Measurements from ENCODE around the gene FDXACB1.

Gene FDXACB1

DNA sequence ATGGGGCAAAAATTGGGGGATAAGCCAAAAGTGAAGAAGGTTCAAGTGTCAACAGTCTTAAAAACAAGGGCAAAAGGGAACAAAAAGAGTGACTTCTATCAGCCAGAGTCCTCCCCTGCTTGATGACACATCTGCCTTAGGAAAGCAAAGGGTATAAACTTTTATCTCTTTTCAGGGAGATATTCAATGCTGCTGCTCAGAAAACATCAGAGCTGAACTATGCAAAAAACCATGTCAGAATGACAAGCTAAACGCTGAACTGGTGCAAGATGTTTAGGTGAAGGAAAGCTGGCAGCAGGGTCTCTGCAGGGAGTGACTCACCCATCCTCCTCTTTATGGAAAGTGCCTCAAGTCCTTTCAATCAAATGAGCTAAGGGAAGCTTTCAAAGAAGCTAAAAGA lies 32.3 kb downstream of the FDXACB1 start:
- in situ Hi-C loops (cut with MboI; ENCODE audit: low sequenced_read_pairs) = no loop called here

DNA sequence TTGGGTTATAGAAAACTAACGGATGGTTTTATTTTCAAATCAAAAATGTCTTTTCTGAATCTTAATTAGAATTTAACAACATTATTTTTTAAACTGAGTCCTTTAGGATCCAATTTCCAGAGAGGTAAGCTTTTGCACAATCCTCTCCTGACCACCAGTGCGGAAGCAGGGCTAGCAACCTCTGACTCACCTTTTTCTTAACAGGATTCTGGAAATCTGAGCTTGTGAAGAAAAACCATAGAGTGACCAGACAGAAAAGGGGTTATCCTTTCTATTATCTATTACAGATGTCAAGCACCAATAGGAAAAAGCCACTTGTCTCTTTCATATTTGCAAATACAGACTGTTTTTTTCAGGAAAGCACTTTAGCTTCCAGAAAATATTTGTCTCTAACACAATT lies 32.9 kb downstream of the FDXACB1 start:
- in situ Hi-C loops (cut with MboI; ENCODE audit: low sequenced_read_pairs) = no loop called here

DNA sequence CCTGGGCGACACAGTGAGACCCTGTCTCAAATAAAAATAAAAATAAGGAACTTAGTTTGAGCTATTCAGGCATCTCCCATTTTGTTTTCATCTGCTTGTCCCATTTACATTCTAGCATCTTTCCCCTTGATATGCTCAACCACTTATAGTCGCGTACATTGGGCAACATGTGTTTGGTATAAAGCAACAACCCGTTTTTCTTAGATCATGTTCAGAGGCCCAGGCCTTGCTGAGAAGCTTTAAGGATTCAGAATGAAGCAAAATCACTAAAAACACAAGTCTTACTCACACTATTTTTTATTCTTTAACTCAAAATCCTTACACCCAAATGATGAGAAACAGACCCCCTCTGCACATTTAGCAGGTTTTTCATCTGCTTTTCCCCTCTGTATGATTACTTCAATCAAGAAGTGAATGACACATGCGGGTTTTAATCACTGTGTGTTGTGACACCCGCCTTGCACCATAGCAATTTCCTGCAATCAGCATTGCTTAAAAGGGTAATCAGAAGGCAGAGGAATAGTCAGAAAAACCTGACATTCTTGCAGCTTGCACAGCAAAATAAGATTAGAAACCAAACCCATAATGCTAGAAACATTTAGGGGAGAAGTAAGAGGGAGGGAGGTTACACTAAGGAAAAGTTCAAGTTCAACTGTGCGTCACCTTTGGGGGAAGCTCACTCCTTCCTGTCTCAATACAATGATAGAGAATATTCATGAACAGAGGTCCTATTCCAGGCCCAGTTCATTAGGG lies 33.5 kb downstream of the FDXACB1 start:
- in situ Hi-C loops (cut with MboI; ENCODE audit: low sequenced_read_pairs) = no loop called here

DNA sequence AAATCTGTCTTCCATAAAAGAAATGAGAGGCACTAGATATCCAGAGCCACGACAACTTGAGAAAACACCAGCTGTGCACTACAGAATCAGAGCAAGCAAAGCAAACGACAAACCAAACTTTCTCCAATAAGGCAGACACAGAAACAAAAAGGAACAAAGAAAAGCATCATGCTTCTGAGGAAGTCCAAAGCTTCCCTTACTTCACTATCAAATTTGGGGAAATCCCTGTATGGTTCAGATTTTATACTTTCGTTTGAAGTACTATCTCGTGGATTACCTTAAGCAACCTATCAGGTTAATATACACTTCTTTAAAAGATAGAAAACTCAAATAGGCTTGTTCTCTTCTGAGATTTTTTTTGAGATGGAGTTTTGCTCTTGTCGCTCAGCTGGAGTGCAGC lies 35.3 kb downstream of the FDXACB1 start:
- in situ Hi-C loops (cut with MboI; ENCODE audit: low sequenced_read_pairs) = no loop called here

DNA sequence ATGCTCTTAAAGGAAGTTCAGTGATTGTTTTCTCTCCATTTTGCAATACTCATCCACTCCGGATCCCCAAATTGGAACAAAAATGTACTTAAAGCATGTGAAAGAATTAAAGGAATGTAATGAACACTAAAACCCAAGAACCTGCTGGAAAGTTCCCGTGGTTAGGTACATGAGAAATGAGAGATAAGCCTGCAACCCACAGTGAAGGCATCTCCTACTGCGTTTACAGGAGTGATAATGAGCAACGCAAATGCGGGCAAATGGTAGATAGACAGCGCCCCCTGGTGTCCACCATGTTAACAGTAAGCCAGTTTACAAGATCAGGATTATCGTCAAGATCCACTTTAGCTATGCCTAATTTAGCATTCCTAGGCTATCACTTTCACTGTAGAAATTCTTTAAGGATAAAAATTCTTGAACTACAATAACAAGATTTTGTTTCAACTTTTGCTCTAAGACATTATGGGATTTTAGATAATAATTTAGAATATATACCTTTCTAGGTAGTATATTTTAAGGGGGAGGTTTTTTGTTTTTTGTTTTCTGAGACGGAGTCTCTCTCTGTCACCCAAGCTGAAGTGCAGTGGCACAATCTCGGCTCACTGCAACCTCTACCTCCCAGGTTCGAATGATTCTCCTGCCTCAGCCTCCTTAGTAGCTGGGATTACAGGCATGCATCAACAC lies 37.5 kb downstream of the FDXACB1 start:
- in situ Hi-C loops (cut with MboI; ENCODE audit: low sequenced_read_pairs) = no loop called here

DNA sequence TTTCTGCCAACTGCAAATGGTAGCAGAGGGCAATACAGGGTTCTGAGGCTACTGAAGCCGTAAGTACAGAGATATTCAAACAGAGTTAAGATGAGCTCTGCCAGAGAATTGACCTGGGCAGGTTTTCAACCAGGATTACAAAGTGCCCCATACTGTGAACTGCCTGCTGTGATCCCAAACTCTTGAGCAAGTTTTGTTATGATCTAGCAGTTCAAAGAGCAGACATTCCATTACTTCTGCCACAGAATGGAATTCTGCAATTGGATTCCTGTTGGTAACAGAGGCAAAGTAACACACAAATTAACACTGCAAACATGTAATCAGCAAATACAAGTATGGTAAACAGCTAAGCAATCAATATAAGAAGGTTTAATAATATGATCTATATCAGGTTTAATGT lies 38.8 kb downstream of the FDXACB1 start:
- in situ Hi-C loops (cut with MboI; ENCODE audit: low sequenced_read_pairs) = no loop called here

DNA sequence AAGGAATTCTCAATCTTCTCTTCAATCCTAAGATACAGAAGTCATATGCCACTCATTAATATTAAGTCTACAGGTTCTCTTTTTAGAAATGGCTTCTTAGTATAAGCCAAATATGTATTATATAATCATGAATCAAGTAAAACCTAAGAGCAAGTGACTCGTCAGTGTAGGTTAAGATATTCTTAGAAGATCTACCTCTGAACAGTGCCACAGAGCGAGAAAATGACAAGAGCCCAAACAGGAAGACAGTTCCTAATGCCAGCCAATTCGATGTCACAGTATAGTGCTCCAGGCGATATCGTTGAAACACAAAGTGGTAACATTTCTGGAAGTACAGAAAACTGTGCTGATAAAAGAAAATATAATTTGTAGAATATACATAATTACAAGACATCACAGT lies 40.9 kb downstream of the FDXACB1 start:
- in situ Hi-C loops (cut with MboI; ENCODE audit: low sequenced_read_pairs) = no loop called here

DNA sequence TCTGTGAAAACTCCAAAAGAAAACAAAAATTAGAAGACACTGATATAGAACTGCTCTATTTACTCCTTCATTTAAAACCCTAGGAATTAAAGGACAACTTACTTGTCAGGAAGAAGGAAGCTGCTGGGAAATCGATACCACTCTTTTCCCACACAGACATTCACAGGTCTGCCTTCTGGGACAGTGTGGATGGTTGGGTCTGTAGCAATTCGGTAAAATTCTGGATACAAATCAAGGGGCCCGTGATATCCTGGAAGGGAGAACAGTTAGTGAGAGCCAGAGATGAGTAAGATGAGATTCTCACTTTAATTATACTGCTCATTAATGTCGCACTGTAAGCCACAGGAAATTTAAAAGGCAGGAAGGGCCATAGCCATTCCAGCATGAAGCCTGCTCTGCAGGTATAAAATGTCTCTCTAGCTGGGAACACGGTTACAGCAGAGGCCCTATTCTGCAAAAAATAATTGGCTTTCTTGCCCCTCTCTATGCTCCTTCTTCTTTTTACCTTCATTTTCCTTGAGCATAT lies 41.5 kb downstream of the FDXACB1 start:
- in situ Hi-C loops (cut with MboI; ENCODE audit: low sequenced_read_pairs) = no loop called here

DNA sequence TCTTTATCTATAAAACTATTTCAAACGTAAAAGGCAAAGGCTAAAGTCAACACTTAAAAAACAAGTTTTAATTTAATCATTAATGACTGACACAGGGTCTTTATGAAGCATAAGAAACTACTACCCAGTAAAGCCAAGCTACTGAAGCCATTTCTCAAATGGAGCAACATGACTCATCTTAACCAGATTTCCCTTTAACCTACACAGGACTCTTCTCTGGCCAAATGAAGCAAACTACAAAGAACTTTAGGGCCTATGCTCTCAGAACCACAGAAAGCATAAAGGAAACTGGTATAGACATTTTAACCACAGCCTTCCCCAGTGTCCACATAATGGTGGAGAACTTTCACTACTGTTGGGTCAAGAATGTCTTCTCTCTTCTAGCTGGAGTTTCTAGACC lies 42.2 kb downstream of the FDXACB1 start:
- in situ Hi-C loops (cut with MboI; ENCODE audit: low sequenced_read_pairs) = no loop called here

DNA sequence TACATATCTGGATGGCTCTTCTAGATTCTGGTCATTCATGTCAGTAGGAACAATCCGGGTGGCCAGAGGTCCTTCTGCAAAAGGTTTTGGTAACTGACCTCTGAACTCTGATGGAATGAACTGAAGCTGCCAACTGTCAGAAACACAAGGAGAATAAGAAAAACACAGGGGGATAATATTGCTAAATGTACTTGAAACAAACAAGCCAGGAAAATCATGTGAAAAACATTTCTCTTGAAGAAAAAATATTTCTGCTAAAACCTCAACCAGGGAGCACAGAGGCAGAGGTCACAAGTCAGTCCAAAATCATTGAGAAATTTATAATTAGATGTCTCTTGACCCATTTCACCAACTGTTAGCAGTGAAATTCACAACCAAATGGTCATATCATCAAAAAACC lies 42.8 kb downstream of the FDXACB1 start:
- in situ Hi-C loops (cut with MboI; ENCODE audit: low sequenced_read_pairs) = no loop called here

DNA sequence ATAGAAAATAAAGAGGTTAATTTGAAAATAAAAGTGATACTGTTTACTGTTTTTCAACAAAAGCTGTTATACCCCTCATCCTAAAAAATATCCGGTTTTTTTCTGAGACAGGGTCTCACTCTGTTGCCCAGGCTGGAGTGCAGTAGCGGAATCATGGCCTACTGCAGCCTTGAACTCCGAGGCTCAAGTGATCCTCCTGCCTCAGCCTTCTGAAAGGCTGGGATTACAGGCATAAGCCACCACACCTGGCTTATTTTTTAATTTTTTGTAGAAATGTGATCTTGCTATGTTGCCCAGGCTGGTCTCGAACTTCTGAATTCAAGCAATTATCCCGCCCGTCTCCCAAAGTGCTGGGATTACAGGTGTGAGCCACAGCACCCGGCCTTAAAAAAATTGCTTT lies 43.3 kb downstream of the FDXACB1 start:
- in situ Hi-C loops (cut with MboI; ENCODE audit: low sequenced_read_pairs) = no loop called here

DNA sequence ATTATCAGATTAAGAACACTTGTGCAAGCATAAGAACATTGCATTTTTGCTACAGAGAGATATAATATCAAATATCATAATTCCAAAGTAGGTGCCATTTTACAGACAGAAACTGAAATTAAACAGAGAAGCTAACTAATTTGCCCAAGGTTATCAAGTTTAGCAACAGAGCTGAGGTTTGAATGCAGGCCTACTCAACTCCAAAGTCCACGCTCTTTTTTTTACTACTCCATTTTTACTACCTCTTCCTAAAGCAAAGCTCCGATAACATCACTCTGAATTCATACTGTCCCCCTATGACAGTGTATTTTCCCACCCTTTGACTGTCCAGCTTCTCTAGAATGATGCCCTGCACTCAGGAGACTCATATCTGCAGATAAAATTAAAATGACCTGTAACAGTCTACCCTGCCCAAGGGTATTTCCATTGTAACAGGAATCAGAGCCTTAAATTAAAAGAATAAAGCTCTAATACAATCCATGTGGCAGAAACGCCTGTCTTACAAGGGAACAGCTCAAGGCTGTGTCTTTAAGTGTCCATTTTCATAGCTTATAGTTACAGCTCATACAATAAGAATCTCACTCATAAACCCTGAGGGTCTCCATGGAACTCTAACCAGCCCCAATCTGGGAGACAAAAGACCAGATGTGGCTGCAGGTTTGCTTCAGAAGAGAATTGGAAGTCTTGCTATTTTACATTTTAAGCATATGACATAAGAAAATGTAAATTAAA lies 44.4 kb downstream of the FDXACB1 start:
- in situ Hi-C loops (cut with MboI; ENCODE audit: low sequenced_read_pairs) = no loop called here

DNA sequence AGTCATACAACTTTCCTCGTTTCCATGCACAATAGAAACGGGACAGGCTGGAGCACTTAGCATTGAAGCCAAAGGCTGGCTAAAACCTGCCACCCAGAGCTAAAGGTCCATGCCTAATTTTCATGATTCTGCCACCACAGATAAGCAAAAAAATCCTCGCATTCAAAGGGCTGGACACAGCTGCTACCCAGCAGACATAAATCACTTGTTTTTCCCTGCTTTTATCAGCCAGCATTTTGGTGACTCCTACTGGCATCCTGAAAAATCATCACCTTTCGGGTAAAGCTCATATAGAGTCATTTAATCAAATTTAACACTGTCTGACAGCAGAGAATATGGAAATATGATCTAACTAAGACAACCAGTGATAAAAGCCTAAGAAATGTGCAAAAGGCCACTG lies 45.4 kb downstream of the FDXACB1 start:
- in situ Hi-C loops (cut with MboI; ENCODE audit: low sequenced_read_pairs) = no loop called here

DNA sequence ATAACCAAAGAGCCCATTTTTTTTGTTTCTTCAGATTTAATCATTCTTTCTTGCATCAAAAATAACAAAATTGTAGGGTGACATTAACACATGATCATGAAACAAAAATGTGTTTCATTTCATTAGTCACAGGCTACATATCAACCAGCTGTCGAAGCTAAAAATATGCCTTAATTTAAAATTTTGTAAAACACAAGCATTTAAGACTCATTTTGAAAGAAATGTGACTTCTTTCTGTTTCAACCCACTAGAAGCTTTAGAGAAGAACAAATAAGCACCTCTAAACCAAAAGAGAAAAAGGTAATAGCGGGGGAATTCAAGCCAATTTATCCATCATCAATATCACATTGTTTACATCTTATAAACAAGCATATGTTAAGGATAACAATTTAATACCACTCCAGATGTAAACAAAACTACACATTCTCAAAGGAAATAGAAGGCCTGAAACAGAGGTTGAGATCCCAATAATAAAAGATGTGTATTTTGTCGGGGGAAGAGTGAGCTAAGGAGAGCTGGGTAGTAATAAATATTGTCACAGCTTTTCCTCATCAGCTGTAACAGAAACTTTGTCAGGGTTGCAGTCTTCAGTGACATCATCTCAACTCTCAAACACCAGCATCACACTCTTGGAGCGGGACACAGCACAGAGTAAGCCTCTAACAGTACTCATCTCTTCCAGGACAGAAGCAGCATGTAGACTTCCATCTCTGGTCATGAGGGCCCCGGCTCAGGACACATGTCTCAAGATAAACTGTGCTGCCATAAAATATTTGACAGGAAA lies 49.6 kb downstream of the FDXACB1 start:
- in situ Hi-C loops (cut with MboI; ENCODE audit: low sequenced_read_pairs) = no loop called here

DNA sequence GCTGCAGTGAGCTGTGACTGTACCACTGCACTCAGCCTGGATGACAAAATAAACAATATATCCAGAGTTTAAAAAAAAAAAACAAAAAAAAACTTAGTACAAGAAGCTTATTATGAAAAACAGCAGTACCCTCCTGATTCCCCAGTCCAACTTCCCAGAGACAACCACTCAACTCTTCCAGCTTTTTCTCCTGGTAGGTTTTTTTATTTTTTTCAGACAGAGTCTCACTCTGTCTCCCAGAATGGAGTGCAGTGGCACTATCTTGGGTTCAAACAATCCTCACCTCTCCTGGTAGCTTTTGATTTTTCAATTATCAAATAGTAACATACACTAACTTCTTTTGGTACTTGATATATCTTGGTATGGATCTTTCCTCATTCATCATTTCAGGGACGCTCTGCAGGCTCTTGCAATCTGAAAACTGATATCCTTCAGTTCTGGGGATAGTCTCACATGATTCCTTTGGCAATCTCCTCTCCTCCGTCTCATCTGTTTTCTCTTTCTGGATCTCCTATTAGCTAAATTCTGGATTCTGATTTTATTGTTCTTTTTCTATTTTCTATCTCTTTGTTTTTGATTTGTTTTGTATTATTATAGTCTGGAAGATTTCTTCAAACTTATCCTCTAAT lies 52.5 kb downstream of the FDXACB1 start:
- in situ Hi-C loops (cut with MboI; ENCODE audit: low sequenced_read_pairs) = no loop called here
